Astrocyte of the spinal cord (primary cell): Measurements from ENCODE around the gene CIT.
A peak's percentile ranks its signal among the peaks of the same experiment; 100 is the strongest.

ENCODE experiments used
- DNase-seq: peaks from one replicate; pipeline ENCODE4 v3.0.0; 2011; ENCODE audit warnings: low read depth, low spot score
- H3K4me3 ChIP-seq: 2 replicates; pipeline ENCODE4 v1.5.1; 2011; ENCODE audit warnings: low read depth, mild to moderate bottlenecking, low read length, moderate library complexity
- CTCF ChIP-seq: IDR thresholded peaks from 2 replicates; pipeline ENCODE4 v1.5.1; 2012; ENCODE audit warnings: low read depth, mild to moderate bottlenecking, low read length, inconsistent platforms
- in situ Hi-C: cut with HindIII; loops from 2 replicates; pipeline ENCODE4 v1.10.0; 2017; ENCODE audit warnings: low sequenced_read_pairs

The CIT gene

GRCh38 chr12:119718141-119718540 is 159.0 kb downstream of the CIT start:
- no peak for TF ChIP-seq CTCF
- in situ Hi-C loops, result no loop called here
- H3K4me3 ChIP-seq, result no peak overlapping the region
- no peak for DNase-seq

- H3K4me3 ChIP-seq, result no peak overlapping the region
- TF ChIP-seq CTCF, result no peak
- peak; percentile 37 for DNase-seq
- in situ Hi-C loops, result no loop called here
Observed at GRCh38 chr12:119715268-119715620, 161.9 kb downstream of the CIT start.

GRCh38 chr12:119714614-119715267 is 162.4 kb downstream of the CIT start:
- no peak for DNase-seq
- in situ Hi-C loops, result no loop called here
- TF ChIP-seq CTCF, result no peak

GRCh38 chr12:119713551-119714031 is 163.5 kb downstream of the CIT start:
- TF ChIP-seq CTCF, result no peak
- in situ Hi-C loops, result no loop called here
- no peak overlapping the region for H3K4me3 ChIP-seq
- no peak for DNase-seq

More at GRCh38 chr12:119714614-119715267, 162.4 kb downstream of the CIT start:
- H3K4me3 ChIP-seq, result no peak overlapping the region

- H3K4me3 ChIP-seq, result no peak overlapping the region
- in situ Hi-C loops, result no loop called here
Observed at GRCh38 chr12:119712721-119713120, 164.4 kb downstream of the CIT start.

GRCh38 chr12:119711693-119712092 is 165.4 kb downstream of the CIT start:
- no peak overlapping the region for H3K4me3 ChIP-seq
- in situ Hi-C loops, result no loop called here
- DNase-seq, result no peak
- TF ChIP-seq CTCF, result no peak

More at GRCh38 chr12:119712721-119713120, 164.4 kb downstream of the CIT start:
- DNase-seq, result no peak
- no peak for TF ChIP-seq CTCF
